Measurements from ENCODE around the gene OR6T1.

Gene OR6T1

DNA sequence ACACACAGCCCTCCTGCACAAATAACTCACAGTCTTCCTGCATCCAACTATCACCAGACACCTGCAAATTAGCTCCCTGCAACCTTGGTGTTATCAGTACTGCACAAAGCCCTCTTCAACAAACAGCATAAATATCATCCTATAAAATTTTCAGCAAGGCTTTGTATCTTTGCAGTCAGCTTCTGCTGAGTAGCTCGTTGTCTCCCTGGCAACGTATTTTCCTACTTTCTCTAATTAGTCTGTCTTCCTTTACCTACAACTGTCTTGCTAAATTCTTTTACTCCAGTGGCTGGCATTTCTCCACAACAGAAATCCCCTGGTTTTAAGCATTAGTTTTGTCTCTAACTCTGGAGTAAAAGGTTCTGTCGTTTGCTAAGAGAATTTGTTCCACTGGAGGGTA lies 37.8 kb downstream of the OR6T1 start:
- H3K4me3 ChIP-seq (ENCODE audit: low read depth, low read length), result no peak overlapping the region
- TF ChIP-seq, protein P1, sequence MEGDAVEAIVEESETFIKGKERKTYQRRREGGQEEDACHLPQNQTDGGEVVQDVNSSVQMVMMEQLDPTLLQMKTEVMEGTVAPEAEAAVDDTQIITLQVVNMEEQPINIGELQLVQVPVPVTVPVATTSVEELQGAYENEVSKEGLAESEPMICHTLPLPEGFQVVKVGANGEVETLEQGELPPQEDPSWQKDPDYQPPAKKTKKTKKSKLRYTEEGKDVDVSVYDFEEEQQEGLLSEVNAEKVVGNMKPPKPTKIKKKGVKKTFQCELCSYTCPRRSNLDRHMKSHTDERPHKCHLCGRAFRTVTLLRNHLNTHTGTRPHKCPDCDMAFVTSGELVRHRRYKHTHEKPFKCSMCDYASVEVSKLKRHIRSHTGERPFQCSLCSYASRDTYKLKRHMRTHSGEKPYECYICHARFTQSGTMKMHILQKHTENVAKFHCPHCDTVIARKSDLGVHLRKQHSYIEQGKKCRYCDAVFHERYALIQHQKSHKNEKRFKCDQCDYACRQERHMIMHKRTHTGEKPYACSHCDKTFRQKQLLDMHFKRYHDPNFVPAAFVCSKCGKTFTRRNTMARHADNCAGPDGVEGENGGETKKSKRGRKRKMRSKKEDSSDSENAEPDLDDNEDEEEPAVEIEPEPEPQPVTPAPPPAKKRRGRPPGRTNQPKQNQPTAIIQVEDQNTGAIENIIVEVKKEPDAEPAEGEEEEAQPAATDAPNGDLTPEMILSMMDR (IDR thresholded peaks at IDR 0.05; ENCODE audit: low read depth, low read length), result no peak
- H3K27me3 ChIP-seq (ENCODE audit: insufficient read depth, low read depth, severe bottlenecking), result no peaks in the 10 kb centered on the region

GRCh38 chr11:123904932-123905331 lies 38.7 kb downstream of the OR6T1 start:
- H3K27ac ChIP-seq, result no peak overlapping the region
- TF ChIP-seq, protein P1 (IDR thresholded peaks at IDR 0.05; ENCODE audit: low read depth, low read length), result no peak
- H3K27me3 ChIP-seq (ENCODE audit: insufficient read depth, low read depth, severe bottlenecking), result no peaks in the 10 kb centered on the region
- H3K36me3 ChIP-seq, result no peaks in the 10 kb centered on the region
- no peak for DNase-seq
- H3K4me3 ChIP-seq (ENCODE audit: low read depth, low read length), result no peak overlapping the region
- H3K9me3 ChIP-seq (ENCODE audit: severe bottlenecking), result no peaks in the 10 kb centered on the region

More for the DNA sequence above, 37.8 kb downstream of the OR6T1 start:
- DNase-seq, result no peak
- Histone ChIP-seq H3K27ac (no peak overlapping the region), H3K36me3 (no peaks in the 10 kb centered on the region), H3K9me3 (ENCODE audit: severe bottlenecking) (no peaks in the 10 kb centered on the region)

- no peak overlapping the region for H3K4me3 ChIP-seq (ENCODE audit: low read depth, low read length)
- DNase-seq, result no peak
- no peaks in the 10 kb centered on the region for H3K27me3 ChIP-seq (ENCODE audit: insufficient read depth, low read depth, severe bottlenecking)
- no peak overlapping the region for H3K27ac ChIP-seq
- no peaks in the 10 kb centered on the region for H3K9me3 ChIP-seq (ENCODE audit: severe bottlenecking)
- TF ChIP-seq, protein P1 (IDR thresholded peaks at IDR 0.05; ENCODE audit: low read depth, low read length), result no peak
- H3K36me3 ChIP-seq, result no peaks in the 10 kb centered on the region
Measured at GRCh38 chr11:123903932-123904331, 39.7 kb downstream of the OR6T1 start.

DNA sequence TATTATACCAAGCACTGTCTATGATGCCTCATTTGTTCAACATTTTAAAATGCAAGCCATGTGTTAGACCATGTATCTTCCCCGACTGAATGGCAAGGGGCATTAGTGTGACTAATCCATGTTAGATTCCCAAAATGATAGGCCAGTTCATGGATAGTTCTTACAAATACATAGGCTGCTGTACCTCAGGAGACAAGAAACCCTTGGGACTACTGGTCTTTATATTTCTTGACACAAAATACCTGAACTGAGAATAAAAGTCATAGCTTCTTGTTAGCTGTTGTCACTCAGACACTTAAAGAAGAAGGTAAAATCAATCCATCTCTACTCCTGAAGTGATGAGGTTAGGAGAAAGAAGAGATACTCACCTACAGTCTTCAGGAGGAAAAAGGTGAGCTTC lies 41.8 kb downstream of the OR6T1 start, which contains the start of gene OR8D4:
TSS of gene OR8D4 (plus strand) at position 301 of the 400 bp plus-strand sequence. CDS start 4,265 bp downstream, outside the sequence.
- no peak for DNase-seq
- Histone ChIP-seq H3K36me3 (no peaks in the 10 kb centered on the region), H3K9me3 (ENCODE audit: severe bottlenecking) (no peaks in the 10 kb centered on the region), H3K27ac (no peak within 1 kb of the TSS), H3K27me3 (ENCODE audit: insufficient read depth, low read depth, severe bottlenecking) (no peaks in the 10 kb centered on the region), H3K4me3 (ENCODE audit: low read depth, low read length) (no peak within 1 kb of the TSS)
- TF ChIP-seq, protein P1 (IDR thresholded peaks at IDR 0.05; ENCODE audit: low read depth, low read length), result no peak

GRCh38 chr11:123899792-123900191 lies 43.8 kb downstream of the OR6T1 start:
- TF ChIP-seq, protein P1 (IDR thresholded peaks at IDR 0.05; ENCODE audit: low read depth, low read length), result no peak

More at GRCh38 chr11:123899792-123900191, 43.8 kb downstream of the OR6T1 start:
- Histone ChIP-seq H3K27me3 (ENCODE audit: insufficient read depth, low read depth, severe bottlenecking) (no peaks in the 10 kb centered on the region), H3K4me3 (ENCODE audit: low read depth, low read length) (no peak overlapping the region), H3K36me3 (no peaks in the 10 kb centered on the region), H3K27ac (no peak overlapping the region), H3K9me3 (ENCODE audit: severe bottlenecking) (no peaks in the 10 kb centered on the region)
- DNase-seq, result no peak

All from WERI-Rb-1 (cell line).